Endothelial cell of umbilical vein (primary cell): Measurements from ENCODE around the gene CLNK. TPM values are rescaled to one million over a fixed set of nuclear protein-coding genes. Genes with fewer than 3 reads are reported as not detected.

Experiments
- polyA plus RNA-seq, 4 experiments: library from polyadenylated mRNA; depleted of rRNA in 3 of 4; stranded (reverse) in 3 of 4; unstranded in 1 of 4; fragments of >200 nt; gene quantifications; 2 replicates each; pipeline versions ENCODE4 v1.2.1 to v1.2.3, GENCODE V29; 2011 to 2012; ENCODE audit warnings: missing spikeins in 1 of 4
- total RNA-seq: library from RNA; stranded (reverse); gene quantifications from 2 replicates; pipeline ENCODE4 v1.2.3, GENCODE V29; 2021

Gene CLNK
- total and polyA plus RNA-seq, 2 donors (not counting 3 experiments of a cell fraction or from before 2014, with no cell fraction given): not detected

Other genes starting within 250 kb of the CLNK start
- gene ZNF518B, start 227.3 kb downstream of the CLNK start, total RNA-seq: 28.3 and 33.5 TPM in 2 replicates
- 8.1 and 9.5 TPM in 2 replicates for gene ZNF518B, start 227.3 kb downstream of the CLNK start, polyA plus RNA-seq